Omental fat pad (tissue), 4 donors: ENCODE measurements around the gene RIC1. TPM values are rescaled to one million over a fixed set of nuclear protein-coding genes. Genes with fewer than 3 reads are reported as not detected.

Experiments
- ATAC-seq: fragments of 150-250 bp; one replicate; pipeline ENCODE4 v1.9.1; 2016; ENCODE audit warnings: mild to moderate bottlenecking, moderate library complexity; ENCODE audit not compliant: low FRiP score
- DNase-seq: peaks from one replicate; pipeline ENCODE4 v3.0.0-alpha.2; 2019; ENCODE audit warnings: low spot score
- CTCF ChIP-seq, 3 donors: fragments of 450-650 bp; IDR thresholded peaks; one replicate each; pipeline ENCODE4 v1.5.1; 2016 to 2017; ENCODE audit warnings: antibody characterized with exemption in 3 of 3, mild to moderate bottlenecking in 3 of 3, moderate library complexity in 2 of 3
- total RNA-seq, 4 donors: library from RNA; depleted of rRNA; stranded (reverse); fragments of >200 nt; gene quantifications; one replicate each; pipeline ENCODE4 v1.1.0, GENCODE V29; 2016

The RIC1 gene
- total RNA-seq, 4 donors from 2014 or later = 27.4 to 62.3 (median 36.1) TPM

- TF ChIP-seq CTCF (IDR thresholded peaks at IDR 0.05) = no peak
- ATAC-seq (no peak), DNase-seq (no peak)
These were observed 67.0 kb downstream of the RIC1 start for GRCh38 chr9:5695860-5696259.

GRCh38 chr9:5696884-5697283 lies 68.0 kb downstream of the RIC1 start:
- ATAC-seq = no peak
- no peak for TF ChIP-seq CTCF (IDR thresholded peaks at IDR 0.05)
- no peak for DNase-seq

- TF ChIP-seq CTCF (IDR thresholded peaks at IDR 0.05) = no peak
- no peak for ATAC-seq
These were observed 69.1 kb downstream of the RIC1 start for GRCh38 chr9:5698004-5698403.

GRCh38 chr9:5698810-5699556 lies 70.1 kb downstream of the RIC1 start:
- no peak for ATAC-seq

More at GRCh38 chr9:5698004-5698403, 69.1 kb downstream of the RIC1 start:
- DNase-seq = no peak

GRCh38 chr9:5708414-5708813 lies 79.5 kb downstream of the RIC1 start:
- ATAC-seq = no peak
- no peak for TF ChIP-seq CTCF (IDR thresholded peaks at IDR 0.05)
- no peak for DNase-seq

More at GRCh38 chr9:5698810-5699556, 70.1 kb downstream of the RIC1 start:
- no peak for DNase-seq
- no peak for TF ChIP-seq CTCF (IDR thresholded peaks at IDR 0.05)

- DNase-seq (no peak), ATAC-seq (no peak)
- no peak for TF ChIP-seq CTCF (IDR thresholded peaks at IDR 0.05)
These were observed 83.9 kb downstream of the RIC1 start for GRCh38 chr9:5712651-5713390.
